HEK293 (cell line): ENCODE measurements around the gene BHLHE41.

ENCODE experiments used
- BCL11A ChIP-seq: fragments of 450-650 bp; formaldehyde crosslinking; IDR thresholded peaks from 2 replicates; pipeline ENCODE4 v1.5.1; 2016; ENCODE audit warnings: low read depth, missing biosample characterization, missing genetic modification characterization
- FEZF1 ChIP-seq: fragments of 450-650 bp; formaldehyde crosslinking; IDR thresholded peaks from 2 replicates; pipeline ENCODE4 v1.5.1; 2016; ENCODE audit warnings: missing biosample characterization, missing genetic modification characterization
- GLI2 ChIP-seq: fragments of 450-650 bp; formaldehyde crosslinking; IDR thresholded peaks from 2 replicates; pipeline ENCODE4; 2017; ENCODE audit warnings: missing biosample characterization, missing genetic modification characterization, low read depth, borderline replicate concordance
- GLIS2 ChIP-seq: fragments of 450-650 bp; formaldehyde crosslinking; IDR thresholded peaks from 2 replicates; pipeline ENCODE4 v1.5.1; 2016; ENCODE audit warnings: missing biosample characterization, missing genetic modification characterization
- HOXC10 ChIP-seq: sonication (generic); formaldehyde crosslinking; IDR thresholded peaks from 2 replicates; pipeline ENCODE4 v1.8.1; 2023; ENCODE audit warnings: mild to moderate bottlenecking, missing genetic modification reagents
- KLF10 ChIP-seq: fragments of 450-650 bp; IDR thresholded peaks from 2 replicates; pipeline ENCODE4 v1.5.1; 2018; ENCODE audit warnings: missing biosample characterization, mild to moderate bottlenecking, missing genetic modification characterization
- MEIS1 ChIP-seq: sonication (generic); formaldehyde crosslinking; IDR thresholded peaks from 2 replicates; pipeline ENCODE4 v1.8.1; 2022; ENCODE audit warnings: missing genetic modification reagents, mild to moderate bottlenecking, borderline replicate concordance
- OSR2 ChIP-seq: fragments of 450-650 bp; formaldehyde crosslinking; IDR thresholded peaks from 2 replicates; pipeline ENCODE4 v1.5.1; 2016; ENCODE audit warnings: missing biosample characterization, missing genetic modification characterization
- PRDM1 ChIP-seq: fragments of 450-650 bp; formaldehyde crosslinking; IDR thresholded peaks from 2 replicates; pipeline ENCODE4; 2016; ENCODE audit warnings: missing biosample characterization, missing genetic modification characterization
- SCRT1 ChIP-seq: fragments of 450-650 bp; formaldehyde crosslinking; IDR thresholded peaks from 2 replicates; pipeline ENCODE4 v1.5.1; 2016; ENCODE audit warnings: missing biosample characterization, missing genetic modification characterization, borderline replicate concordance
- SETDB1 ChIP-seq: IDR thresholded peaks from one replicate; pipeline ENCODE4 v1.6.1; 2017; ENCODE audit warnings: mild to moderate bottlenecking, low read length, moderate library complexity, mixed read lengths; ENCODE audit not compliant: insufficient read length
- ZBTB17 ChIP-seq: fragments of 450-650 bp; formaldehyde crosslinking; IDR thresholded peaks from 2 replicates; pipeline ENCODE4 v1.5.1; 2016; ENCODE audit warnings: missing biosample characterization, missing genetic modification characterization
- ZBTB20 ChIP-seq: fragments of 450-650 bp; formaldehyde crosslinking; IDR thresholded peaks from 2 replicates; pipeline ENCODE4 v1.5.1; 2016; ENCODE audit warnings: missing biosample characterization, missing genetic modification characterization
- ZBTB48 ChIP-seq: fragments of 450-650 bp; formaldehyde crosslinking; IDR thresholded peaks from 2 replicates; pipeline ENCODE4 v1.5.1; 2016; ENCODE audit warnings: missing biosample characterization, missing genetic modification characterization
- ZFP37 ChIP-seq: fragments of 450-650 bp; formaldehyde crosslinking; IDR thresholded peaks from 2 replicates; pipeline ENCODE4 v1.5.1; 2016; ENCODE audit warnings: missing biosample characterization, missing genetic modification characterization
- ZNF174 ChIP-seq: fragments of 450-650 bp; formaldehyde crosslinking; IDR thresholded peaks from 2 replicates; pipeline ENCODE4 v1.5.0; 2017; ENCODE audit warnings: missing biosample characterization, mild to moderate bottlenecking, missing genetic modification characterization
- ZNF184 ChIP-seq: fragments of 450-650 bp; IDR thresholded peaks from 2 replicates; pipeline ENCODE4 v1.5.1; 2018; ENCODE audit warnings: missing biosample characterization, mild to moderate bottlenecking, missing genetic modification characterization
- ZNF19 ChIP-seq: fragments of 450-650 bp; formaldehyde crosslinking; IDR thresholded peaks from 2 replicates; pipeline ENCODE4; 2016; ENCODE audit warnings: missing biosample characterization, missing genetic modification characterization, low read depth
- ZNF211 ChIP-seq: fragments of 450-650 bp; formaldehyde crosslinking; IDR thresholded peaks from 2 replicates; pipeline ENCODE4 v1.5.1; 2016; ENCODE audit warnings: low read depth, missing biosample characterization, missing genetic modification characterization
- ZNF23 ChIP-seq: fragments of 450-650 bp; formaldehyde crosslinking; IDR thresholded peaks from 2 replicates; pipeline ENCODE4 v1.5.1; 2016; ENCODE audit warnings: missing biosample characterization, missing genetic modification characterization, borderline replicate concordance
- ZNF266 ChIP-seq: fragments of 450-650 bp; formaldehyde crosslinking; IDR thresholded peaks from 2 replicates; pipeline ENCODE4 v1.5.1; 2016; ENCODE audit warnings: missing biosample characterization, missing genetic modification characterization, low read depth
- ZNF274 ChIP-seq, 2 experiments: fragments of 200-500 bp in 1 of 2; fragments of 450-650 bp in 1 of 2; sonication (Bioruptor generic) in 1 of 2; formaldehyde crosslinking in 1 of 2; IDR thresholded peaks; 2 replicates each; pipeline versions ENCODE4 v1.5.1 to v1.6.1; 2014 to 2016; ENCODE audit warnings: borderline replicate concordance in 1 of 2, inconsistent platforms in 1 of 2, low read length in 1 of 2, missing biosample characterization in 1 of 2, missing genetic modification characterization in 1 of 2
- ZNF510 ChIP-seq: fragments of 450-650 bp; formaldehyde crosslinking; IDR thresholded peaks from 2 replicates; pipeline ENCODE4 v1.5.1; 2018; ENCODE audit warnings: mild to moderate bottlenecking, missing genetic modification characterization, missing biosample characterization; ENCODE audit not compliant: insufficient replicate concordance
- ZNF514 ChIP-seq: fragments of 450-650 bp; formaldehyde crosslinking; IDR thresholded peaks from 2 replicates; pipeline ENCODE4 v1.5.1; 2016; ENCODE audit warnings: missing biosample characterization, missing genetic modification characterization
- ZNF530 ChIP-seq: fragments of 450-650 bp; formaldehyde crosslinking; IDR thresholded peaks from 2 replicates; pipeline ENCODE4 v1.5.1; 2016; ENCODE audit warnings: low read depth, missing biosample characterization, missing genetic modification characterization
- ZNF596 ChIP-seq: fragments of 450-650 bp; IDR thresholded peaks from 2 replicates; pipeline ENCODE4 v1.5.0; 2018; ENCODE audit warnings: missing biosample characterization, mild to moderate bottlenecking, missing genetic modification characterization, moderate library complexity
- ZNF621 ChIP-seq: fragments of 450-650 bp; formaldehyde crosslinking; IDR thresholded peaks from 2 replicates; pipeline ENCODE4 v1.5.1; 2017; ENCODE audit warnings: missing biosample characterization, missing genetic modification characterization
- ZNF624 ChIP-seq: fragments of 450-650 bp; formaldehyde crosslinking; IDR thresholded peaks from 2 replicates; pipeline ENCODE4 v1.5.1; 2017; ENCODE audit warnings: missing biosample characterization, missing genetic modification characterization
- ZNF776 ChIP-seq: fragments of 450-650 bp; formaldehyde crosslinking; IDR thresholded peaks from 2 replicates; pipeline ENCODE4 v1.5.0; 2017; ENCODE audit warnings: missing biosample characterization, missing genetic modification characterization, borderline replicate concordance
- TF ChIP-seq, protein P1 (sequence below): fragments of 450-650 bp; formaldehyde crosslinking; IDR thresholded peaks from 2 replicates; pipeline ENCODE4 v1.5.1; 2017; ENCODE audit warnings: missing biosample characterization, missing genetic modification characterization
- TF ChIP-seq, protein P2 (sequence below): fragments of 450-650 bp; formaldehyde crosslinking; IDR thresholded peaks from 2 replicates; pipeline ENCODE4 v1.5.1; 2016; ENCODE audit warnings: missing biosample characterization, missing genetic modification characterization
- TF ChIP-seq, protein P3 (sequence below): sonication (generic); formaldehyde crosslinking; IDR thresholded peaks from 2 replicates; pipeline ENCODE4 v1.8.1; 2022; ENCODE audit warnings: mild to moderate bottlenecking, moderate library complexity, missing genetic modification reagents
- TF ChIP-seq, protein P4 (sequence below): fragments of 450-650 bp; formaldehyde crosslinking; IDR thresholded peaks from 2 replicates; pipeline ENCODE4 v1.5.1; 2016; ENCODE audit warnings: missing biosample characterization, missing genetic modification characterization
- TF ChIP-seq, protein P5 (sequence below): fragments of 450-650 bp; formaldehyde crosslinking; IDR thresholded peaks from 2 replicates; pipeline ENCODE4 v1.5.1; 2017; ENCODE audit warnings: missing biosample characterization, mild to moderate bottlenecking, missing genetic modification characterization, moderate library complexity

BHLHE41 gene

DNA sequence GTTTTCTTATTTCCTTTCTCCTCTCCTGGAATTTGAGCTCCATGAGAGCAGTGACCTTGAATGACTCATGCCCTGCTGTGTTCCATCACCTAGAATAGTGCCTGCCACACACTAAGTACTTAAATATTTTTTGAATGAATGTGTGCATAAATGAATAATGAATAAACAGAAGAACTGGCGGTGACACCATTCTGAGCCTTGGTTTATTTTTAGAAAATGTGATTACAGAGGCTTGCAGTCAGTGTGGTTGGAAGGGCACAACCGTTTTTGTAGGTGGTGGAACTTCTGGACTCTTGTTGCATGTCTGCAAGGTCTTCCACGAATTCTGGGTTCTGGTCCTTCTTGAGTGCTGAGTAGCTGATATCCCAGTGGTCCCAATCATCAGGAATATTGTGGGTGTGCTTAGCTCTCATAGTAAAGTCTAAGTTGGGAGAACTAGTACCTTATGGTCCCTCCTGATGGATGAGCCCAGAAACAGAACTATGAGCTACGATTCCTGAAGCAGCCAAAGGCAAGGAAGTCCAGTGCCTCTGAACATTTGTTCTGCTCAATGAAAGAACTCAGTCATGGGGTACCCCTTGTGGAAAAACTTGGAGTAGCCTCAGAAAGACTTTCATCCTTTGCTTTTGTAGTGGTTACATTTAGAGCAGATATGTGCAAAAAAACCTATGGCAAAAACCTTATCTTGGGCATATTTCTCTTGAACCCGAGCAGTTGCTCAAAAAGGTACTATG is 28.8 kb upstream of the BHLHE41 start (continued):
- TF ChIP-seq ZNF621 (tag by site-specific recombination) (no peak), ZBTB20 (tag by site-specific recombination) (no peak), ZNF174 (no peak), ZNF23 (tag by site-specific recombination) (no peak), GLI2 (no peak), BCL11A (tag by site-specific recombination) (no peak), SETDB1 (no peak), FEZF1 (tag by site-specific recombination) (no peak), PRDM1 (0 out of 2 replicates have a peak, but pooled peaks have one; percentile 20), ZBTB17 (tag by site-specific recombination) (no peak), ZNF211 (tag by site-specific recombination) (no peak), ZNF274 (IDR thresholded peaks at IDR 0.05; ENCODE audit: low read length) (no peak), ZNF274 (tag by site-specific recombination; IDR thresholded peaks at IDR 0.05; ENCODE audit: borderline replicate concordance) (no peak), HOXC10 (CRISPR knock-in tag) (no peak), ZBTB48 (tag by site-specific recombination) (no peak), ZNF596 (tag by site-specific recombination) (no peak), ZNF510 (tag by site-specific recombination) (no peak), ZNF266 (tag by site-specific recombination) (no peak), ZNF624 (tag by site-specific recombination) (no peak), ZNF530 (tag by site-specific recombination) (no peak), ZFP37 (tag by site-specific recombination) (no peak), ZNF184 (tag by site-specific recombination) (0 out of 2 replicates have a peak, but pooled peaks have one; percentile 65), GLIS2 (tag by site-specific recombination) (no peak), ZNF776 (tag by site-specific recombination) (no peak), MEIS1 (CRISPR knock-in tag) (no peak), KLF10 (tag by site-specific recombination) (no peak), ZNF514 (tag by site-specific recombination) (no peak), ZNF19 (tag by site-specific recombination) (no peak), SCRT1 (tag by site-specific recombination) (no peak), OSR2 (tag by site-specific recombination) (no peak)
- TF ChIP-seq, protein P1, sequence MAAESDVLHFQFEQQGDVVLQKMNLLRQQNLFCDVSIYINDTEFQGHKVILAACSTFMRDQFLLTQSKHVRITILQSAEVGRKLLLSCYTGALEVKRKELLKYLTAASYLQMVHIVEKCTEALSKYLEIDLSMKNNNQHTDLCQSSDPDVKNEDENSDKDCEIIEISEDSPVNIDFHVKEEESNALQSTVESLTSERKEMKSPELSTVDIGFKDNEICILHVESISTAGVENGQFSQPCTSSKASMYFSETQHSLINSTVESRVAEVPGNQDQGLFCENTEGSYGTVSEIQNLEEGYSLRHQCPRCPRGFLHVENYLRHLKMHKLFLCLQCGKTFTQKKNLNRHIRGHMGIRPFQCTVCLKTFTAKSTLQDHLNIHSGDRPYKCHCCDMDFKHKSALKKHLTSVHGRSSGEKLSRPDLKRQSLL (tag by site-specific recombination), result no peak
- TF ChIP-seq, protein P2, sequence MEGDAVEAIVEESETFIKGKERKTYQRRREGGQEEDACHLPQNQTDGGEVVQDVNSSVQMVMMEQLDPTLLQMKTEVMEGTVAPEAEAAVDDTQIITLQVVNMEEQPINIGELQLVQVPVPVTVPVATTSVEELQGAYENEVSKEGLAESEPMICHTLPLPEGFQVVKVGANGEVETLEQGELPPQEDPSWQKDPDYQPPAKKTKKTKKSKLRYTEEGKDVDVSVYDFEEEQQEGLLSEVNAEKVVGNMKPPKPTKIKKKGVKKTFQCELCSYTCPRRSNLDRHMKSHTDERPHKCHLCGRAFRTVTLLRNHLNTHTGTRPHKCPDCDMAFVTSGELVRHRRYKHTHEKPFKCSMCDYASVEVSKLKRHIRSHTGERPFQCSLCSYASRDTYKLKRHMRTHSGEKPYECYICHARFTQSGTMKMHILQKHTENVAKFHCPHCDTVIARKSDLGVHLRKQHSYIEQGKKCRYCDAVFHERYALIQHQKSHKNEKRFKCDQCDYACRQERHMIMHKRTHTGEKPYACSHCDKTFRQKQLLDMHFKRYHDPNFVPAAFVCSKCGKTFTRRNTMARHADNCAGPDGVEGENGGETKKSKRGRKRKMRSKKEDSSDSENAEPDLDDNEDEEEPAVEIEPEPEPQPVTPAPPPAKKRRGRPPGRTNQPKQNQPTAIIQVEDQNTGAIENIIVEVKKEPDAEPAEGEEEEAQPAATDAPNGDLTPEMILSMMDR (tag by site-specific recombination), result no peak
- TF ChIP-seq, protein P3, sequence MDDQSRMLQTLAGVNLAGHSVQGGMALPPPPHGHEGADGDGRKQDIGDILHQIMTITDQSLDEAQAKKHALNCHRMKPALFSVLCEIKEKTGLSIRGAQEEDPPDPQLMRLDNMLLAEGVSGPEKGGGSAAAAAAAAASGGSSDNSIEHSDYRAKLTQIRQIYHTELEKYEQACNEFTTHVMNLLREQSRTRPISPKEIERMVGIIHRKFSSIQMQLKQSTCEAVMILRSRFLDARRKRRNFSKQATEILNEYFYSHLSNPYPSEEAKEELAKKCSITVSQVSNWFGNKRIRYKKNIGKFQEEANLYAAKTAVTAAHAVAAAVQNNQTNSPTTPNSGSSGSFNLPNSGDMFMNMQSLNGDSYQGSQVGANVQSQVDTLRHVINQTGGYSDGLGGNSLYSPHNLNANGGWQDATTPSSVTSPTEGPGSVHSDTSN (CRISPR knock-in tag), result no peak
- TF ChIP-seq, protein P4, sequence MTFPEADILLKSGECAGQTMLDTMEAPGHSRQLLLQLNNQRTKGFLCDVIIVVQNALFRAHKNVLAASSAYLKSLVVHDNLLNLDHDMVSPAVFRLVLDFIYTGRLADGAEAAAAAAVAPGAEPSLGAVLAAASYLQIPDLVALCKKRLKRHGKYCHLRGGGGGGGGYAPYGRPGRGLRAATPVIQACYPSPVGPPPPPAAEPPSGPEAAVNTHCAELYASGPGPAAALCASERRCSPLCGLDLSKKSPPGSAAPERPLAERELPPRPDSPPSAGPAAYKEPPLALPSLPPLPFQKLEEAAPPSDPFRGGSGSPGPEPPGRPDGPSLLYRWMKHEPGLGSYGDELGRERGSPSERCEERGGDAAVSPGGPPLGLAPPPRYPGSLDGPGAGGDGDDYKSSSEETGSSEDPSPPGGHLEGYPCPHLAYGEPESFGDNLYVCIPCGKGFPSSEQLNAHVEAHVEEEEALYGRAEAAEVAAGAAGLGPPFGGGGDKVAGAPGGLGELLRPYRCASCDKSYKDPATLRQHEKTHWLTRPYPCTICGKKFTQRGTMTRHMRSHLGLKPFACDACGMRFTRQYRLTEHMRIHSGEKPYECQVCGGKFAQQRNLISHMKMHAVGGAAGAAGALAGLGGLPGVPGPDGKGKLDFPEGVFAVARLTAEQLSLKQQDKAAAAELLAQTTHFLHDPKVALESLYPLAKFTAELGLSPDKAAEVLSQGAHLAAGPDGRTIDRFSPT, result no peak
- TF ChIP-seq, protein P5, sequence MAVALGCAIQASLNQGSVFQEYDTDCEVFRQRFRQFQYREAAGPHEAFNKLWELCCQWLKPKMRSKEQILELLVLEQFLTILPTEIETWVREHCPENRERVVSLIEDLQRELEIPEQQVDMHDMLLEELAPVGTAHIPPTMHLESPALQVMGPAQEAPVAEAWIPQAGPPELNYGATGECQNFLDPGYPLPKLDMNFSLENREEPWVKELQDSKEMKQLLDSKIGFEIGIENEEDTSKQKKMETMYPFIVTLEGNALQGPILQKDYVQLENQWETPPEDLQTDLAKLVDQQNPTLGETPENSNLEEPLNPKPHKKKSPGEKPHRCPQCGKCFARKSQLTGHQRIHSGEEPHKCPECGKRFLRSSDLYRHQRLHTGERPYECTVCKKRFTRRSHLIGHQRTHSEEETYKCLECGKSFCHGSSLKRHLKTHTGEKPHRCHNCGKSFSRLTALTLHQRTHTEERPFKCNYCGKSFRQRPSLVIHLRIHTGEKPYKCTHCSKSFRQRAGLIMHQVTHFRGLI (tag by site-specific recombination), result no peak
